B cell (primary cell): ENCODE results near the gene FAM53B. TPM values are rescaled to one million over a fixed set of nuclear protein-coding genes. Genes with fewer than 3 reads are reported as not detected.

Experiments
- ATAC-seq: fragments of 200-7000 bp; cut with Tn5 transposase; one replicate; pipeline ENCODE4 v1.10.0; 2021; ENCODE audit warnings: low read depth, mild to moderate bottlenecking, moderate number of reproducible peaks, moderate library complexity
- CTCF ChIA-PET: fragments of 350-600 bp; sonication (Branson Sonifier 250); formaldehyde crosslinking; loops from one replicate; lab custom pipeline; 2021; ENCODE audit warnings: antibody characterized with exemption, inconsistent platforms; lab: Charles Lee
- POLR2A ChIA-PET: fragments of 350-600 bp; sonication (Branson Sonifier 250); formaldehyde crosslinking; loops from one replicate; lab custom pipeline; 2021; ENCODE audit warnings: antibody characterized with exemption; lab: Charles Lee
- DNase-seq: peaks from one replicate; pipeline ENCODE4 v3.0.0; 2013
- H2AFZ ChIP-seq: 2 replicates; pipeline ENCODE4 v1.6.1; 2012; ENCODE audit warnings: mild to moderate bottlenecking, low read depth, low read length; ENCODE audit not compliant: insufficient read depth, poor library complexity, severe bottlenecking
- H3K27ac ChIP-seq, 2 donors: 1 replicate in 1 of 2; 2 replicates in 1 of 2; pipeline ENCODE4 v1.5.1; 2012 to 2013; ENCODE audit warnings: low read length in 2 of 2, mild to moderate bottlenecking in 2 of 2, moderate library complexity in 1 of 2
- H3K27me3 ChIP-seq, 4 experiments: fragments of 200-600 bp in 1 of 4; sonication (generic) in 1 of 4; replicated peaks in 1 of 4; 1 replicate in 2 of 4; 2 replicates in 2 of 4; pipeline versions ENCODE4 v1.6.1 to v1.7.0; 2013 to 2016; ENCODE audit warnings: low read length in 3 of 4, mild to moderate bottlenecking in 2 of 4, mixed read lengths in 1 of 4, moderate library complexity in 1 of 4; ENCODE audit not compliant: insufficient read depth in 4 of 4, control insufficient read depth in 3 of 4; ENCODE audit errors: control extremely low read depth in 1 of 4
- H3K36me3 ChIP-seq, 2 experiments: replicated peaks in 1 of 2; 1 replicate in 1 of 2; 2 replicates in 1 of 2; pipeline versions ENCODE4 v1.6.1 to v1.7.1; 2013; ENCODE audit warnings: low read length in 1 of 2; ENCODE audit not compliant: insufficient read depth in 2 of 2, control insufficient read depth in 1 of 2; ENCODE audit errors: control extremely low read depth in 1 of 2, extremely low read depth in 1 of 2
- H3K4me1 ChIP-seq, 2 donors: fragments of 200-600 bp in 1 of 2; sonication (generic) in 1 of 2; 1 replicate in 1 of 2; 2 replicates in 1 of 2; pipeline versions ENCODE4 v1.5.1 to v1.6.1; 2013 to 2017; ENCODE audit warnings: low read length in 2 of 2; ENCODE audit not compliant: control insufficient read depth in 2 of 2, insufficient read depth in 2 of 2
- H3K4me2 ChIP-seq: replicated peaks from 2 replicates; pipeline ENCODE3; 2012; ENCODE audit warnings: mild to moderate bottlenecking, low read depth, low read length; ENCODE audit not compliant: poor library complexity, severe bottlenecking
- H3K4me3 ChIP-seq, 5 experiments: fragments of 200-600 bp in 1 of 5; sonication (generic) in 1 of 5; 1 replicate in 3 of 5; 2 replicates in 2 of 5; pipeline versions ENCODE4 v1.5.1 to v1.7.0; 2011 to 2016; ENCODE audit warnings: low read length in 4 of 5, mild to moderate bottlenecking in 4 of 5, low read depth in 2 of 5, control low read depth in 1 of 5, moderate library complexity in 1 of 5; ENCODE audit not compliant: insufficient read depth in 1 of 5; ENCODE audit errors: control extremely low read depth in 1 of 5, extremely low read depth in 1 of 5
- H3K79me2 ChIP-seq: fragments of 200-600 bp; sonication (generic); one replicate; pipeline ENCODE4 v1.6.0; 2016; ENCODE audit warnings: low read length; ENCODE audit not compliant: control insufficient read depth, insufficient read depth
- H3K9ac ChIP-seq: fragments of 200-600 bp; sonication (generic); 2 replicates; pipeline ENCODE4 v1.6.1; 2017; ENCODE audit warnings: mild to moderate bottlenecking, low read length, moderate library complexity
- H3K9me3 ChIP-seq, 3 donors: one replicate each; pipeline versions ENCODE4 v1.6.1 to v1.7.1; 2013; ENCODE audit warnings: low read length in 2 of 3; ENCODE audit not compliant: control insufficient read depth in 2 of 3, insufficient read depth in 1 of 3; ENCODE audit errors: control extremely low read depth in 1 of 3
- H4K20me1 ChIP-seq: 2 replicates; pipeline ENCODE4 v1.6.0; 2012; ENCODE audit warnings: mild to moderate bottlenecking, low read length; ENCODE audit not compliant: insufficient read depth, control insufficient read depth, poor library complexity, severe bottlenecking
- H3K27ac Mint-ChIP-seq: one replicate; pipeline ENCODE4 v1.8.0; 2021; ENCODE audit warnings: mixed read lengths
- H3K27me3 Mint-ChIP-seq: one replicate; pipeline ENCODE4 v1.8.0; 2021; ENCODE audit warnings: mixed read lengths
- H3K4me1 Mint-ChIP-seq: one replicate; pipeline ENCODE4 v1.8.0; 2021; ENCODE audit warnings: mixed read lengths
- H3K4me3 Mint-ChIP-seq: one replicate; pipeline ENCODE4 v1.8.0; 2021; ENCODE audit warnings: mixed read lengths
- H3K9me3 Mint-ChIP-seq: one replicate; pipeline ENCODE4 v1.8.0; 2022; ENCODE audit warnings: mixed read lengths; ENCODE audit not compliant: insufficient read depth
- CTCF ChIP-seq: fragments of 200-600 bp; IDR thresholded peaks from one replicate; pipeline ENCODE4 v1.8.0; 2022; ENCODE audit warnings: antibody characterized with exemption, mild to moderate bottlenecking
- EZH2 ChIP-seq: IDR thresholded peaks from 2 replicates; pipeline ENCODE4 v1.6.1; 2012; ENCODE audit warnings: borderline replicate concordance, low read depth, mild to moderate bottlenecking, moderate library complexity, low read length; ENCODE audit not compliant: insufficient read depth, poor library complexity, severe bottlenecking
- WGBS: methylation state at CpG from one replicate; pipeline ENCODE4 v1.1.5; 2013; ENCODE audit warnings: missing lambda C conversion rate; ENCODE audit not compliant: insufficient coverage; 5-methylcytosine and 5-hydroxymethylcytosine counted together
- intact Hi-C: fragments of 100-400 bp; cut with micrococcal nuclease; formaldehyde crosslinking; loops from one replicate; pipeline ENCODE4 v1.10.0; 2022
- polyA minus RNA-seq: library from RNA; depleted of rRNA, polyadenylated mRNA; stranded (reverse); fragments of >200 nt; gene quantifications from 2 replicates; pipeline ENCODE4 v1.2.3, GENCODE V29; 2012
- polyA plus RNA-seq: library from polyadenylated mRNA; depleted of rRNA; stranded (reverse); fragments of >200 nt; gene quantifications from 2 replicates; pipeline ENCODE4 v1.2.3, GENCODE V29; 2012
- total RNA-seq, 2 donors: library from RNA; stranded (reverse); fragments of 120-200 nt in 1 of 2; gene quantifications; 1 replicate in 1 of 2; 2 replicates in 1 of 2; pipeline versions ENCODE4 v1.2.3 to v1.2.4, GENCODE V29; 2013 to 2022

Gene FAM53B
- 186 and 187 TPM in 2 replicates for total RNA-seq
- 121 TPM for total RNA-seq (2013)
- polyA plus RNA-seq, result 51.2 and 62.8 TPM in 2 replicates
- 269 and 329 TPM in 2 replicates for polyA minus RNA-seq

GRCh38 chr10:124744102-124745050 is at the start of gene FAM53B:
TSS of gene FAM53B (minus strand) at chr10:124744378. CDS start at chr10:124706713, 37,665 bp downstream.
- H3K9me3 Mint-ChIP-seq, result no peaks in the 10 kb centered on the region
- ChIA-PET CTCF (interaction anchor here (0.7 to 7.3 kb wide), 31 partner anchors 12 to 748 kb away, joined by 3 to 415 read pairs (median 6); partner anchors contain the start of gene OAT), POLR2A (interaction anchor here (0.6 to 1.9 kb wide), 7 partner anchors 12 to 306 kb away, joined by 3 to 17 read pairs (median 5); no protein-coding TSS in a partner anchor)
- peak within 1 kb of the TSS; percentile 98 for H3K27ac Mint-ChIP-seq
- Histone ChIP-seq H4K20me1 (peaks cover 16% of the 10 kb centered on the region), H3K27me3 (no peaks in the 10 kb centered on the region), H3K79me2 (peaks cover 48% of the 10 kb centered on the region), H3K9ac (peak within 1 kb of the TSS; percentile 79), H3K9me3 (no peaks in the 10 kb centered on the region), H3K27ac (peak within 1 kb of the TSS; percentile 63 to 79), H3K4me1 (peaks cover 37 to 48% of the 10 kb centered on the region in 2 donors), H3K4me2 (peak within 1 kb of the TSS; percentile 90), H3K4me3 (peak within 1 kb of the TSS; percentile 66 to 89 (median 72)), H3K36me3 (peaks cover 0 to 3% of the 10 kb centered on the region in 2 experiments), H2AFZ (peak within 1 kb of the TSS; percentile 57)
- intact Hi-C loops, result loop anchor here (1.0 to 10.0 kb wide), 9 partner anchors 47 to 650 kb away; partner anchors contain the start of genes ABRAXAS2, CHST15, EEF1AKMT2 and LHPP
- ATAC-seq (peak; percentile 73), DNase-seq (peak; percentile 90)
- no peak for TF ChIP-seq EZH2
- TF ChIP-seq CTCF, result no peak
- H3K4me3 Mint-ChIP-seq, result peak within 1 kb of the TSS; percentile 93
- peaks cover 51% of the 10 kb centered on the region for H3K4me1 Mint-ChIP-seq
- no peaks in the 10 kb centered on the region for H3K27me3 Mint-ChIP-seq
- under 1% methylated on average over 87 of the region's 100 CpGs for WGBS
